ENCODE results near the gene COL12A1.

The COL12A1 gene

DNA sequence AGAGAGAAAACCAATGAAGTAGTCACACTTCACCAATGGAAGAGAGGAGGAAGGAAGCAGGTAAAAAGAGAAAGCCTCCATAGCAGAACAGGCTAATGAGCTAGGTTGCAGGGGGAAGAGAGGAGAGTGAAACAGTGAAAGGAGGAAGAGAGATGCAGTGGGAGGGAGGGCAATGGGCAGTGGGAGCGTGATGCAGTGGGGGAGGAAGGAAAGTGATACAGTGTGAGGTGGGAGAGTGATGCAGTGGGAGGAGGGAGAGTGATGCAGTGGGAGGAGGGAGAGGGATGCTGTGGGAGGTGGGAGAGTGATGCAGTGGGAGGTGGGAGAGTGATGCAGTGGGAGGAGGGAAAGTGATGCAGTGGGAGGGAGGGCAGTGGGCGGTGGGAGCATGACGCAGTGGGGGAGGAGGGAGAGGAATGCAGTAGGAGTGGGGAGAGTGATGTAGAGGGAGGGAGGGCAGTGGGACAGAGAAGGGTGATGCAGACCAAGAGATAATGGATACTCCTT is 29.7 kb downstream of the COL12A1 start:
- no peak for DNase-seq

DNA sequence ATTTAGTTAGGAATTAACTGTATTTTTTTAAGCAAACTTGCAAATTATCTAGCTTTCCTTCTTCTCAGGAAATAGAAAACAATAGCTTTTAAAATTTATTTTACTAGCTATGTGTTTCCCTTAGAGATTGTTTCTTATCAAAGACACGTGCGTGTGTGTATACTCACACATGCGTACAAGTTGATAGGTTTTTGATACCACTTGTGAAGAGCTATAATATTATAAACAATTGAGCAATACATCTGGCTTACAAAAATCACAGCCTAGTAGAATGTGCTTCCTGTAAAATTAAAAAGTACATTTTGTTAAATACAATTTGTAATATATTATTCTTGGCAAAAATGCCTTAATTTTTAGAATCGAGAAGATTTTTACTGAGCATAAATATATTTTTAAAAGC is 33.9 kb downstream of the COL12A1 start:
- DNase-seq: no peak

DNA sequence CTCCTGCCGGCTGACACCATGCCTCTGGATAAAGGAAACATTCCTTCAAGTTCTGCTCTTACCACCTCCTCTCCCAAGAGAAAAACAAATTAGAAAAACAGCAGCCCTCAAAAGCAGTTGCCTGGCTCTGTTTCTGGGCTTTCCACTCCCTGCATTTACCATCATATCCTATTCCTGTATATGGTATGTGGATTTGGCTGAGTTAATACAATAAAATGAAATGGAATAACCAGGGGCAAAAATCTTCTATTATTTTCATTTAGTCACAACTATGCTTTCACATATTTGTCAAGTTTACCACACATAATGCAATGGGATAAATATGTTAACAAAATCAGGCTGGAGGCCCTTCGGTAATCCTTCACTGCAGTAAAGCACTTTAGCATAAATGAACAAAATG is 34.3 kb downstream of the COL12A1 start:
- no peak for DNase-seq

DNA sequence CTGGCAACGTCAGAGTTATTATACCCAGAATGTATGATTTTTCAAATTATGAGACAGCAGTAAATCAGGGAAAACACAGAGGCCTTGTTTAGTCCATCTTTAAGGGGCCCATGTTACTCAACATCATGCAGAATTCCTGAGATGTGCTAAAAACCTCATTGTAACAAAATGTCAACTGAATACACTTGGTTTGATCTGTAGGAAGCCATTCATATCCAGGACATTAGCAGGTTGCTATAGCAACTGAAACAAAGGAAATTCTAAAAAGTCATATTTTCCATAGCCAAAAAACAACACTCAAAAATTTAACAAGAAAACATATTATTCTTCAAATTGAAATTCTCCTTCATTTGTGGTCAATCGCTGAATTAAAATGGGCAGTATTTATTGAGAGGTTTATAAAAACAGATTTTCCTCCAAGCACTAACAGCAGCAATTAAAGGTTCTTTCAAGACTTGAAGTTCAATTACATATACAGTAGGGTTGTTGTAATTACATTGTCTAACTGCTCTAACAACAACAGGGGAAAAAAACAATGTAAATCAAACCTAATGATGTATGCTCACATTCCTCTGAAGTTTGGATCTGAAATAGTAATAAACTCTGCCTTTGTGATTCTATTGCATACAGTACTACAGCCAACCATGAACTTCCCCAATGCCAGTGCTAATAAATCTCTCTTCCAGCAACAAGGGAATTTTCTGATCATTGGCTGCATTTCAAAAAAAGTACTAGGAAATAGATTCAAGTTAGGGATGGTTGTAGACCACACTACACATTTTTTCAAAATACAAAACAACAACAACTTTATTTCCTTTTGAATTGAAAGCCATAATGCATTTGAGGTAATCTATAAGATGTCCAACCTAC is 34.9 kb downstream of the COL12A1 start:
- no peak for DNase-seq

DNA sequence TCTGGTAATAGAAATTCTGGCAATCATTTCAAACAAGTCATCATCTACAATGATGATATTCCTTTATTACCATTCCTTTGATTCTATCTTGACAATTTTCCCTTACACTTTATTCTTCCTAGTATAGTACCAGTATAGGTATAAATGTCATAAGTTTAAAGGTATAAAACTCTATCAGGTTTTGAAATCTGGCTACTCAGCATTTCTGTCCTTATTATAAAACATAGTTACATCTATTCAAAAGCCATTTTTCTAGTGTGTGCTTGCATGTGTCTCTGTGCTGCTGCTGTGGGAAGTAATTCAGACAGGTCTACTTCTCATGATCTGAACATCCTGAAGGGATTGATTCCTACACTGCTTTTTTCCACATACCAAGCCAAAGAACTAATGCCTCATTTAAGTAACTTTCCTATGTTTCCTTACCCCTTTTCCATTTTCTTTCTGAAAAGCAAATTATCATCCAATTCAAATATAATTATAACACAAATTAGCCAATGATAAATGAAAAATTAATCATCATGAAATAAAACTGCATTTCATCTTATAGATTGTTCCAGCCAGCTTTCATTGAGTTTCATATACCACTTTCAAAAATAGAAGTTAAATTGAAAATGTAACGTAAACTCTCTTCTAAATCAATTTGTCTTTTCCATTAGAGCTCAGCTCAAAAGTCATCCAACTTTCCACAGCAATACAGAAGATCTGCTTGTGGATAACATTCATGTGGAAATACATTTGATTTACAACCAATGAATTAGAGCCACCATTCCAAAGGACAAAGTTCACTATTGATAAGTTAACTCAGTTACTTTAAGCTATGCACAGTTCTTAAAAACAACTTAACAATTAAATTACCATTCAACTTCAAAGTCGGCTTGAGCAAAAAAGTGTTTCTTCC is 35.9 kb downstream of the COL12A1 start:
- DNase-seq: no peak

DNA sequence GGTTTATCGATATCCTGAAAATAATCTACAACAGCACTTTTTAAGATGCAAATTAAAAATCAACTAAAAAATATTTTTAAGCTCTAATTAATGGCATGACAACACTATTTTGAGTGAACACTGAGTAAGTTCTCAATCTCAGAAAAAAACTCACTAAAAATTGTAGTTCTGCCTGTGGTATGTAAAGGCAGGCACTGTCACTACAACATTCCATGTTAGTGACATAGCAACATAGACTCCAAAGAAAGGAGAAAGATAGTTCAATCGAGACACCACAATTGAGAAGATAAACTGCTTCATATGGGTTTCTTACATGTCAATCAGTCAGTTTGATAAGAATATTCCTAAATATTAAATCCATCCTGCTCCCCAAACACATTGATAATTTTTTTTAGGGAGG is 38.0 kb downstream of the COL12A1 start:
- no peak for DNase-seq

DNA sequence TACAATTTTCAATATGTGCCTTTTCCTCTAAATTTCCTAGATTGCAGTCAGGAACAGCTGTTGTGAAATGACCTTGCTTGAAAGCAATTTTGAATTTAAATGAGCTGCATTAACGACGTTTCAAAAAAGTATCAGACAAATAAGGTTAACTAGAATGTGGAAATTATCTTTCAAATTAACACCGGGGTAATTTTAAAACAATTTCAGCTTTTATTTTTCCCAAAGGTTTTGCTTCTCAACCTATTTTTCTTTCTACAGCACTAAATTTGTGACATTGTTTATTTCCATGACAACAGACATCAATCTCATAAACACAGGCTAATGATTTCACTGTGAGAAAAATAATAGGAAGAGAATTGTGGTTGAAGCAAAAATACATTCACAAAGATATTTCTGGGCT is 38.5 kb downstream of the COL12A1 start:
- no peak for DNase-seq

DNA sequence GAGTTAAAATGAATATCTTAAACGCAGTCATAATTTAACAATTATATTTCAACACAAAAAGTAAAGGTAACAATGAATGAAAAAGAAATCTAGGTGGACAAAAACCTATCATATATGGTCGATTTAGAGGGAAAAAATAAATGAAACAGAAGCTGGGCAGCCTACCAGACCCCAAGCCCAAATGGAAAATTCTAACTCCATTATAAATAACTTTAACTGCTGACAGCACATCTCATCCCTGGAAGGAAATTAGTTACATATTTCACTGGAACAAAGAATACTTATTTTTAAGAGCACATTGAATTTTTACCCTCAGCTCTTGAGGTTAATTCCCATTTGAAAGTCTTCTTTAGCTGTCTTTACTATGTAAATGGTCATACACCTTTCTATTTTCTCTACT is 39.1 kb downstream of the COL12A1 start:
- DNase-seq: no peak

DNA sequence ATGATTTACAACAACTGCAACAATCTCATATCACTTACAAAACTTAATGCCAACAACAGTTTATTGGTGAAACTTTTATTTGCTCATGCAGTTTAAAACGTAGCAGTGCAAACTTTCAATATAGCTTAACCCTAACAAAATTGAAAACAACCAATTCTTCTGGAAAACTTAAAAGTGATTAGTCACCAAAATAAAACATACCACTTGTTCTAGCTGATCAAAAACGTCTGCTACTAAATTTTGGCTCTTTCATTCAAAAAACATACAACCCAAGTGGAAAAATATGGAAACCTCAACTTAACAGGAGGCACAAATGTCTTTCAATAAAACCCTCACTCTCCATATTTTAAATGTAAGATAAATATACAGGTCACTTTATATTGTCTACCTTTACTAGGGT is 39.6 kb downstream of the COL12A1 start:
- DNase-seq: no peak

DNA sequence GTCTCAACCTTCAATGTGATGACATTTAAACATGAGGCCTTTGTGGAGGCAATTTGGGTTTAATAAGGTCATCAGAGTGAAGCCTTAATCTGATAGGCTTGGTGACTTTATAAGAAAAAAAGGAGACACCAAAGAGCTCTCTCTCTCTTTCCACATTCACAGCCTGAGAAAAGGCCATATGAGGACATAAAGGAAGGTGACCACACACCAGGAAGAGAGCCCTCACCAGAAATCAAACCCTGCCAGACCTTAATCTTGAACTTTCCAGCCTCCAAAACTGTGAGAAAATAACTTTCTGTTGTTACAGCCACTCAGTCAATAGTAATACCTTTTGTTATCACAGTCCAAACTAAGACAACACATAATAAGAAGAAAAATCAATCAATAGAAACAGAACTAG is 47.7 kb downstream of the COL12A1 start:
- DNase-seq: no peak

DNA sequence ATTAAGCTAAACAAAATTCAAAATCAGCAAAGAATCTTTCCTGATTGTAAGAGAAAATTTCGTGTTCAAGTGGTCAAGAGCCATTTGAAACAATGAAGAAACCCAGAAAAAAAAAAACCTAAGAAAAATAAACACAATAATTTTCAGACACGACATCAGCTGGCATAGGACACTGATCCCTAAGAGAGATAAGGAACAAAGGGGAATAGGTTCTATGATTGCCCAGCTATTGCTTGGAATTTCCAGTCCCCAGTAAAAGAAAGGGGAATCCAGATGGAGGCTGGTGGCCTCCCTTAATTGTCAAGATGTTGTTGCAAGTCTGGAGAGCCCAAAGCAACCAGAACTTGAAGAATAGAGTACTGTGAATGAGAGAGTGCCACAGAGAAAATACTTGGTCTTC is 48.5 kb downstream of the COL12A1 start:
- DNase-seq: no peak

DNA sequence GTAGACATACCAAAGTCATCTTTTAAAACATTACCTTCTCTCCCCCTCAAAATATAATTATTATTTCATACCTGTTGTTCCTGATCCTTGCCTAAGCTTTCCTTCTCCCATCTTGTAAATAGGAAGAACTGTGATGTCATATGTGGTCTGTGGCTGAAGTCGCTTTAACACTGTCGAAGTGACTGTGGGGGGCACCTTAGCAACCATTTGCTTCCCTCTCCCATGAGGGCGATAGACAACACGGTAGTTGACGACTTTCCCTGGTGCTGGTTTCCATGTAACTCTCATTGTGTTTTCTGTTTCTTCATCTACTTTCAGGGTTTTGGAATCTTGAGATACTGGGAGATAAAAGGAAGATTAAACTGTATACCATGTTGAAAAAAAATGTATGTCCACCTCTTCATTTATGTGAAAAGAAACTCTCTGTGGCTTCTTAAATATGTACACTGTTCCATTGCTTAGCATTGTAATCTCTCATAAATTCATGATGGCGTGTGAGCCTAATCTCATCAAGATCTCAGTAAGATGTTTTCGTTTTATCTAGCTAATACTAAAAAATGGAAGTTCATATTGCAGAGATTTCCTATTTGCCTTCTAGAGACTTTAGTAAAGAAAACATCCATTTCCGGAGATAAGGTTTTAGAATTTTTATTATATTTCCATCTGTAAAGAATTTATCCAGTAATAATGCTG is 49.5 kb downstream of the COL12A1 start:
- no peak for DNase-seq

DNA sequence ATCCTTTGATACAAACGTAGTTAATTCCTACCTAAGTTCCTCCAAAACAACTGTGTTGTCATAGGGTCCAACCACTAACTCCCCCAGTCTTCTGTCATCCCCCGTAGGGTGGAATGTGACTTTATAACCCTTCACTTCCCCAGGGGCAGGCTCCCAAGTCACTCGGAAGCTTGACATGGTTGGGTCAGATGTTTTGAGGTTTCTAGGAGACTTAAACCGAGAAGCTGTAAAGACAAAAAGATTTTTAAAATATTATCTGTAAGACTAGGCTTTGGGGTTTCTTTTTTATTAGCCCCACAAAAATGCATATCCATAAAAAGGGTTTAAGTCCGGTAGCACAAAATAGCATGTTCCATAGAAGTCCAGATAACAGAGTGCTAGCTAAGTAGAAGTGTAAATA is 50.2 kb downstream of the COL12A1 start:
- no peak for DNase-seq

DNA sequence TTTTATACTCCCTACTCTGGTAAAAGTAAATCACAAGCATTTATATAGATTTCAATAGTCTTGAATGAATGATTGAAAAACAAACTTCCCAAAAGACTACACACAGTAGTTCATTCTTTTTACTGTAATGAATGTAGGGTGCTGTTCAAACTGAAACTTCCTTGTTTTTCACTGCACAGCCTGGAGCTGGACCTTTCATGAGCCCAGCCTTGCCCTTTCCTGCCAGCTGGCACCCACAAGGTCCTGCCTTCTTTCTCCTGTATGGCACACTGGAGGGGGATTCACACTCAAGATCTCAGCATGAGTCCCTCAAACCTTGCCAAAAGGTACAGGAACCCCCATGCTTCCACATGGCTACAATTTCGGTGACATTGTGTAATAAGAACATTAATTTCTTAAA is 50.9 kb downstream of the COL12A1 start:
- DNase-seq: no peak

DNA sequence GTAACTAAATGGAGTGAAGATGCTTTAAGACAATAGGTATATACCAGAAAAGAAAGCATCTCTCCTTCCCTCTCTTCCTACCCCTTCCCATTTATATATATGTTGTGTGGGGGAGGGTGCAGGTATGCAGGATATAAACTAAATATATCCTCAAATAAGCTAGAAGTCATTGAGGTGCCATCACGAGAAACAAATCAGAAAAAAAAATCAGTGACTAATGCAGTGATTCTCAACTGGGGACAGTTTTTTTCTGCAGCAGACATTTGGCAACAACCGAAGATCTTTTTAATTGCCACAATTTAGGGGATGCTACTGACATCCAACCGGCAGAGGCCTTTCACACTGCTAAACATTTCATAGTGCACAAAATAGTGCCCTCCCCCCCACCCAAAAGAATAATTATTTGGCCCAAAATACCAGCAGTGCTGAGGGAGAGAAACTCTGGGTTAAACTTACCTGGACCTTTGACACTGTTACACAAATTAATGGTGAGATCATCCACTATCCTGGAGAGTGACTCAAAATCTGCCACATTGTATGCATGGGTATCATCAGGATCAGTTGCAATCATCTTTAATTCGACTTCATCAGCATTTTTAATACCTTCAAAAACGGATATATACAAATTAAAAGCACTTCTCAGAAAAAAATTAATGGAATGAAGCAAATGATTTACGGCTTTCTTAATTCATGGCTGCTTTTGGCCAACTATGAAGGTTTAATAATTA is 55.0 kb downstream of the COL12A1 start:
- no peak for DNase-seq

DNA sequence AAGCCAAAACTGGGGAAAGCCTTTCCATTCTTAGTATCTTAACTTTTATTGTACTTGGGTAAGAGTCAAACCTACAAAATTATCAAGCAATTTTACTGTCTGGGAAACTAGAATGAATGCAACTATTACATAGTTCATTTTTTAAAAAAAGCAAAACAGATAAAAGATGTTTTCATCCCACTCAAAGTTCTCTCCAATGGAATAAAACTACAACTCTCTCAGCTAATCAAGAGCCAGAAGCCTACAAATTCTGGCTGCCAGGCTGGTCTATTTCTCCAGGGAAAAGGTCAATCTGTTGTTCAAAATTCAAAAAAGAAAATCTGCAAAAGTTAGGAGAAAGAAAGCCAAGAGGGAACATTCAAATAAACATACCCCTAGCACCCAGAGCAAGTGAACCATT is 56.2 kb downstream of the COL12A1 start:
- DNase-seq: no peak

DNA sequence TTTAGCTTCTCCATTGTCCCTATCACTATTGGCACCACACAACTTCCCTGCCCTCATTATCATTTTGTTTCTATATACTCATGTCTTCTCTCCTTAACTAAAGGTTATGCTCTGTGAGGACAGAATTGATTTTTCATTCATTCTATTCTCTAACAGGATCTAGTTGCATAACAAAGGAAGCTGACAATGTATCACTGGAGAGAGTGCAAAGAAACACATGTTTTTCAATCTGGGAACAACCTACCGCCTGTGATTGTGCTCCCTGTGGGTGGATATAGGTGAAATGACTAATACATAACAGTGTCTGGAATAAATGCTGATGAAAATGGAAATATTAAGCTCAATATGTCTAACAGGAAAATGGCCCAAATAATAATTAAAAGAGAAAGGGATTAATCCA is 56.6 kb downstream of the COL12A1 start:
- DNase-seq: no peak

DNA sequence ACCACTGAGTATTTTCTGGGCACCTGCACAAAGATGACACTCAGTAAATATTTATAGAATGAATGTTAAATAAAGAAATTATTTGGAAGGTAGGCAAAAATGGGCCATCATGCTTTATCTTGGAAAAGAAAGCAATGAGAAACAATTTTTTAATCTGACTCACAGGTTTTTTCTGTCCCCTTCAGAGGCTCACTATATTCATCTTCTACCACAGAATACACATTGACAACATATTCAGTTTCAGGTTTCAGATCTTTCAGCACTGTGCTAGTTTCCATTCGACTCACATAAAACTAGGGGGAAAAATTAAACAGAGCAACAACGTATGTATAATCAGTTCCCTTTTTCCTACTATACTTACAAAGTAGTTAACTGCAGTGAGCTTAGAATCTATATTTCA is 58.3 kb downstream of the COL12A1 start:
- no peak for DNase-seq

DNA sequence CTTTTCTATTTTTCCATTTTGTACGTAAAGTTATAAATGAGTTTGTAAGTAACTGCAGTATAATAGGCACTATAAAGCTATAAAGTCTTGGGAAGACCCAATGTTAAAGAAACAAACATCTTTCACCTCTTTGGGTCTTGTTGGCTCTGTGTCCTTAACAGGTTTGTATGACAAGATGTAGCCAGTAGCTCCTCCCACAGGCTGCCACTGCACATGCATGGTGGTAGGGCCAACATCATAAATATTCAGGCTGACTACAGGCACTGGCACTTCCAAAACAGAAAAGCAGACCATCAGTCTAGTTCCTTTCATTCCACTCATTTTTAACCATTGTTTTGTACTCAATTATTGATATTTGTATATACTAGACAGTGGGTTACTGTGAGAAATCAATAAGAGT is 59.9 kb downstream of the COL12A1 start:
- no peak for DNase-seq

DNA sequence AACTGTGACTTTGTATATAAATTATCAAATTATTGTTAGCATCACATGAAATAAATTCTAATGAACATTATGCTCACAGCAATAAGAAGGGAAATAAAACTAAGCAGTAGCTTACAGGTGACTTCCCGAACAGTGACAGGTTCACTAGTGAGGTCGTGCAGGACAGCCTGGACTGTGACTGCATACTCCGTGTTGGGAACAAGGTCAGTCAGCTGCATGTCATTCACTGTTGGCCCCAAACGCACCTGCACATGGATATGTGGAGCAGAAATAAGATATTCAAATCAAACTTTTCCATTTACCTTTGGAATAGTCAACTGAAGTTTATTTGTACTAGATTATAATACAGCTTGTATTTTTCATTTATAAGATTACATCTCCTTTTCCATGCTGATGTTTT is 60.6 kb downstream of the COL12A1 start:
- DNase-seq: no peak

DNA sequence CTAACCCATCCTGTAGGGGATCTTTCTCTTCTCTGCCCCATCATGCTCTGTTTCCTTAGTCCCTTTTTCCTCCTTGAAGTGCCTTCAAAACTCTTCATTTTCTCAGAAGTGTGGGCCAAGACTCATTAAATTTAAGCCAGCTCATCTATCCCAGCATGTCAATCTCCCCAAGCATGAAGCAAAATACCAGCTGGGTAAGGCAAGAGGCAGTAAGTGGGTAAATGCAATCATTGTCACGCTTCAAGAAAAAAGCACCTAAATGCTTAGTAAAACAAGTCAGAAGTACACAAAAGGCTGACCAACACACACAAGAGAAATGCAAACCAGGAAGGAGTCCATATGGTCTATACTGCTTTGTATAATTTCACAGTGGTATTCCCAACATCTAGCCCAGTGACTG is 61.5 kb downstream of the COL12A1 start:
- no peak for DNase-seq

DNA sequence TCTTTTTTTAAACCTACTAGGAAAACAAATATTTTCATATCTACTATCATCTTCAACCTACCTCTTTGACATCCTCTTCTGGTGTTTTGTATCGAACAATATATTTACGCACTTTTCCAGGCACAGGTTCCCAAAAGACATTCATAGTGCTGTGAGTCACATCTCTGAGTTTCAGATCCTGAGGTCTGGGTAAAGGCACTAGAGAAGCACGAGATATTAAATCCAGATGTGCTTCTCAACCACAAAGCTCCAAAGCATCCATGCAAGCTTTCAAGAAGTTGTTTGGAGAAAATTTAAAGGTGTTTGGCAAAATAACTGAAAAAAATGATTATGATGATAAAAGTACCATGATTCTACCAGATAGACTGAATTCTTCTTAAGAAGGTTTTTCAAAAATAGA is 62.7 kb downstream of the COL12A1 start:
- DNase-seq: no peak

DNA sequence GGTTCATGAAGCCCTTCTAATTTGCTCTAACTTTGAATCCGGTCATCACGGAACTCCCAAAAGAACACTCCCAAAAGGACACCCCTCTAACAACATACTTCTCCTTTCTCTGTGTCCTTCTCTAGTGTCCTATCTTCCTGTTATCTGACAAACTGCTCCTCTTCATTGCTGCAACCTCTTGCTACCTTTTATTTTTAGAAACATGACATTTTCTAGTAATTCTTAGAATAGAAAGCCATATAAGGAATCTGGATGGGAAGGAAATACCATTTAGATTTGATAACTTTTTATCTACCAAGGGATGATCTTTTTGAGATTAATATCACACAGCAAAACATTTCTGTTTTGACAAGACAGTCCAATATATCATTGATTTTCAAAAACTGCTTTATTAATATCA is 63.1 kb downstream of the COL12A1 start:
- no peak for DNase-seq

Measured in activated T-cell treated with anti-CD3 and anti-CD28 coated beads, Interleukin-2, amount 50 U/mL, for 1 hour (primary cell).